HEK293 (cell line): ENCODE measurements around the gene RTN4.

Source experiments
- CTCF ChIA-PET: fragments of 350-600 bp; formaldehyde crosslinking; extraction: SDS; loops from one replicate; lab custom pipeline; 2021; ENCODE audit warnings: antibody characterized with exemption; lab: Yijun Ruan, JAX
- POLR2A ChIA-PET: fragments of 300-600 bp; formaldehyde crosslinking; extraction: SDS; loops from one replicate; lab custom pipeline; 2020; ENCODE audit warnings: antibody characterized with exemption, inconsistent platforms; lab: Yijun Ruan, JAX
- H3K27ac ChIP-seq: fragments of 200-500 bp; sonication (Bioruptor generic); 2 replicates; pipeline ENCODE4 v1.5.1; 2014; ENCODE audit warnings: low read depth, low read length, control low read depth, inconsistent platforms; ENCODE audit errors: extremely low read depth
- H3K36me3 ChIP-seq, 2 experiments: fragments of 200-500 bp in 1 of 2; sonication (Bioruptor generic) in 1 of 2; 1 replicate in 1 of 2; 2 replicates in 1 of 2; pipeline ENCODE4 v1.5.1; 2014 to 2017; ENCODE audit warnings: inconsistent platforms in 2 of 2, low read length in 2 of 2; ENCODE audit not compliant: control insufficient read depth in 2 of 2, insufficient read depth in 1 of 2
- H3K4me1 ChIP-seq: fragments of 200-500 bp; sonication (Bioruptor generic); 2 replicates; pipeline ENCODE4 v1.5.1; 2014; ENCODE audit warnings: mild to moderate bottlenecking, low read length, inconsistent platforms; ENCODE audit not compliant: control insufficient read depth, insufficient read depth
- H3K4me3 ChIP-seq: 2 replicates; pipeline ENCODE4 v1.5.1; 2011; ENCODE audit warnings: low read depth, mild to moderate bottlenecking, control low read depth, low read length, moderate library complexity
- H3K9me3 ChIP-seq: fragments of 200-500 bp; sonication (Bioruptor generic); 2 replicates; pipeline ENCODE4 v1.5.1; 2014; ENCODE audit warnings: low read depth, low read length, inconsistent platforms; ENCODE audit not compliant: control insufficient read depth, insufficient read depth
- ELK4 ChIP-seq: IDR thresholded peaks from 2 replicates; pipeline ENCODE4 v1.6.1; 2011; ENCODE audit warnings: mild to moderate bottlenecking, low read depth, low read length, borderline replicate concordance
- HIC1 ChIP-seq: fragments of 450-650 bp; formaldehyde crosslinking; IDR thresholded peaks from 2 replicates; pipeline ENCODE4 v1.5.1; 2016; ENCODE audit warnings: missing biosample characterization, missing genetic modification characterization
- KLF1 ChIP-seq: fragments of 450-650 bp; formaldehyde crosslinking; IDR thresholded peaks from 2 replicates; pipeline ENCODE4 v1.5.1; 2016; ENCODE audit warnings: missing biosample characterization, missing genetic modification characterization
- KLF7 ChIP-seq: fragments of 450-650 bp; formaldehyde crosslinking; IDR thresholded peaks from 2 replicates; pipeline ENCODE4 v1.5.1; 2016; ENCODE audit warnings: missing biosample characterization, missing genetic modification characterization, borderline replicate concordance
- OSR2 ChIP-seq: fragments of 450-650 bp; formaldehyde crosslinking; IDR thresholded peaks from 2 replicates; pipeline ENCODE4 v1.5.1; 2016; ENCODE audit warnings: missing biosample characterization, missing genetic modification characterization
- PATZ1 ChIP-seq: fragments of 450-650 bp; formaldehyde crosslinking; IDR thresholded peaks from 2 replicates; pipeline ENCODE4 v1.5.1; 2016; ENCODE audit warnings: missing biosample characterization, missing genetic modification characterization
- PRDM10 ChIP-seq: fragments of 450-650 bp; formaldehyde crosslinking; IDR thresholded peaks from 2 replicates; pipeline ENCODE4 v1.5.1; 2016; ENCODE audit warnings: missing biosample characterization, missing genetic modification characterization
- SCRT2 ChIP-seq: fragments of 450-650 bp; formaldehyde crosslinking; IDR thresholded peaks from 2 replicates; pipeline ENCODE4 v1.5.1; 2016; ENCODE audit warnings: missing biosample characterization, missing genetic modification characterization
- SETDB1 ChIP-seq: IDR thresholded peaks from one replicate; pipeline ENCODE4 v1.6.1; 2017; ENCODE audit warnings: mild to moderate bottlenecking, low read length, moderate library complexity, mixed read lengths; ENCODE audit not compliant: insufficient read length
- ZBTB7A ChIP-seq: fragments of 450-650 bp; formaldehyde crosslinking; IDR thresholded peaks from 2 replicates; pipeline ENCODE4 v1.5.1; 2016; ENCODE audit warnings: low read depth, missing biosample characterization, missing genetic modification characterization
- ZIC2 ChIP-seq: fragments of 450-650 bp; formaldehyde crosslinking; IDR thresholded peaks from 2 replicates; pipeline ENCODE4 v1.5.1; 2016; ENCODE audit warnings: missing biosample characterization, missing genetic modification characterization
- ZNF132 ChIP-seq: fragments of 450-650 bp; formaldehyde crosslinking; IDR thresholded peaks from 2 replicates; pipeline ENCODE4 v1.5.1; 2017; ENCODE audit warnings: missing biosample characterization, missing genetic modification characterization, borderline replicate concordance
- ZNF184 ChIP-seq: fragments of 450-650 bp; IDR thresholded peaks from 2 replicates; pipeline ENCODE4 v1.5.1; 2018; ENCODE audit warnings: missing biosample characterization, mild to moderate bottlenecking, missing genetic modification characterization
- ZNF214 ChIP-seq: fragments of 450-650 bp; formaldehyde crosslinking; IDR thresholded peaks from 2 replicates; pipeline ENCODE4 v1.5.1; 2017; ENCODE audit warnings: missing biosample characterization, mild to moderate bottlenecking, missing genetic modification characterization, borderline replicate concordance
- ZNF324 ChIP-seq: fragments of 450-650 bp; formaldehyde crosslinking; IDR thresholded peaks from 2 replicates; pipeline ENCODE4 v1.5.1; 2016; ENCODE audit warnings: missing biosample characterization, missing genetic modification characterization
- ZNF335 ChIP-seq: fragments of 450-650 bp; formaldehyde crosslinking; conservative IDR thresholded peaks from 2 replicates; pipeline ENCODE4 v1.5.1; 2016; ENCODE audit warnings: missing biosample characterization, missing genetic modification characterization
- ZNF354C ChIP-seq: fragments of 450-650 bp; formaldehyde crosslinking; IDR thresholded peaks from 2 replicates; pipeline ENCODE4 v1.5.1; 2016; ENCODE audit warnings: missing biosample characterization, missing genetic modification characterization, low read depth, borderline replicate concordance
- ZNF366 ChIP-seq: fragments of 450-650 bp; formaldehyde crosslinking; conservative IDR thresholded peaks from 2 replicates; pipeline ENCODE4 v1.5.1; 2016; ENCODE audit warnings: missing biosample characterization, missing genetic modification characterization
- ZNF529 ChIP-seq: fragments of 450-650 bp; formaldehyde crosslinking; IDR thresholded peaks from 2 replicates; pipeline ENCODE4 v1.5.1; 2017; ENCODE audit warnings: missing genetic modification characterization, missing biosample characterization; ENCODE audit not compliant: insufficient replicate concordance
- ZNF561 ChIP-seq: fragments of 450-650 bp; IDR thresholded peaks from 2 replicates; pipeline ENCODE4 v1.5.1; 2018; ENCODE audit warnings: missing biosample characterization, missing genetic modification characterization, borderline replicate concordance
- ZNF600 ChIP-seq: fragments of 450-650 bp; formaldehyde crosslinking; IDR thresholded peaks from 2 replicates; pipeline ENCODE4 v1.5.1; 2016; ENCODE audit warnings: missing biosample characterization, missing genetic modification characterization
- ZNF658 ChIP-seq: fragments of 450-650 bp; formaldehyde crosslinking; IDR thresholded peaks from 2 replicates; pipeline ENCODE4; 2016; ENCODE audit warnings: missing biosample characterization, missing genetic modification characterization
- ZNF785 ChIP-seq: fragments of 450-650 bp; formaldehyde crosslinking; IDR thresholded peaks from 2 replicates; pipeline ENCODE4 v1.5.1; 2016; ENCODE audit warnings: missing biosample characterization, missing genetic modification characterization
- ZNF792 ChIP-seq: fragments of 450-650 bp; formaldehyde crosslinking; IDR thresholded peaks from 2 replicates; pipeline ENCODE4 v1.5.1; 2016; ENCODE audit warnings: missing biosample characterization, missing genetic modification characterization
- ZNF837 ChIP-seq: fragments of 450-650 bp; formaldehyde crosslinking; IDR thresholded peaks from 2 replicates; pipeline ENCODE4 v1.5.1; 2016; ENCODE audit warnings: missing biosample characterization, missing genetic modification characterization
- ZNF843 ChIP-seq: fragments of 450-650 bp; formaldehyde crosslinking; IDR thresholded peaks from 2 replicates; pipeline ENCODE4 v1.5.1; 2016; ENCODE audit warnings: missing biosample characterization, missing genetic modification characterization

Gene RTN4

GRCh38 chr2:54960164-54960563 is 90.1 kb downstream of the RTN4 start:
- H3K27ac ChIP-seq, result no peak overlapping the region
- POLR2A ChIA-PET, result interaction anchor here (1.5 kb wide), 1 partner anchor 15 kb away, joined by 3 read pairs; no protein-coding TSS in a partner anchor

GRCh38 chr2:54958717-54959371 is 91.4 kb downstream of the RTN4 start:
- ChIA-PET POLR2A (no interaction called here), CTCF (no interaction called here)
- Histone ChIP-seq H3K4me3 (no peak overlapping the region), H3K4me1 (no peaks in the 10 kb centered on the region), H3K9me3 (no peaks in the 10 kb centered on the region), H3K36me3 (no peaks in the 10 kb centered on the region), H3K27ac (no peak overlapping the region)
- TF ChIP-seq HIC1 (tag by site-specific recombination), result no peak
- TF ChIP-seq PRDM10 (tag by site-specific recombination), result no peak
- TF ChIP-seq ZNF561 (tag by site-specific recombination), result no peak
- no peak for TF ChIP-seq ZNF184 (tag by site-specific recombination)
- TF ChIP-seq ZBTB7A (tag by site-specific recombination), result no peak
- TF ChIP-seq ZNF843 (tag by site-specific recombination), result no peak
- no peak for TF ChIP-seq ZNF335 (tag by site-specific recombination)
- TF ChIP-seq ZNF792 (tag by site-specific recombination), result no peak
- TF ChIP-seq ZNF214 (tag by site-specific recombination), result no peak
- no peak for TF ChIP-seq OSR2 (tag by site-specific recombination)
- TF ChIP-seq KLF1 (tag by site-specific recombination), result no peak
- TF ChIP-seq ZNF132, result no peak
- TF ChIP-seq SCRT2 (tag by site-specific recombination), result no peak
- TF ChIP-seq ZNF354C, result no peak

More at GRCh38 chr2:54960164-54960563, 90.1 kb downstream of the RTN4 start:
- no peak overlapping the region for H3K4me3 ChIP-seq
- CTCF ChIA-PET, result interaction anchor here (0.6 kb wide), 1 partner anchor 255 kb away, joined by 8 read pairs; no protein-coding TSS in a partner anchor
- no peaks in the 10 kb centered on the region for H3K9me3 ChIP-seq
- no peaks in the 10 kb centered on the region for H3K36me3 ChIP-seq
- TF ChIP-seq ZIC2 (tag by site-specific recombination) (no peak), ZNF366 (tag by site-specific recombination) (no peak), ZNF529 (tag by site-specific recombination) (no peak), KLF7 (no peak), ZBTB7A (tag by site-specific recombination) (no peak), ZNF837 (no peak), ZNF600 (tag by site-specific recombination) (no peak), ELK4 (no peak), SCRT2 (tag by site-specific recombination) (no peak), ZNF335 (tag by site-specific recombination) (no peak), SETDB1 (no peak), ZNF843 (tag by site-specific recombination) (no peak), ZNF324 (tag by site-specific recombination) (no peak), ZNF658 (tag by site-specific recombination) (no peak), PATZ1 (no peak), ZNF561 (tag by site-specific recombination) (no peak), ZNF785 (tag by site-specific recombination) (no peak)
- H3K4me1 ChIP-seq, result no peaks in the 10 kb centered on the region
